SK-N-SH (cell line): Measurements from ENCODE around the gene MEF2D. TPM values are rescaled to one million over a fixed set of nuclear protein-coding genes. Genes with fewer than 3 reads are reported as not detected.

Source experiments
- CTCF ChIA-PET: fragments of 300-600, 350-600 bp; formaldehyde crosslinking; extraction: SDS; loops from one replicate; lab custom pipeline; 2021; lab: Yijun Ruan, JAX
- POLR2A ChIA-PET: fragments of 350-600 bp; sonication (Branson Sonifier 250); formaldehyde crosslinking; extraction: SDS; loops from one replicate; lab custom pipeline; 2020; ENCODE audit warnings: antibody characterized with exemption, inconsistent platforms; lab: Yijun Ruan, JAX
- DNase-seq: peaks from one replicate; pipeline ENCODE4 v3.0.0; 2012
- H2AFZ ChIP-seq: fragments of 200-600 bp; sonication (generic); 2 replicates; pipeline ENCODE4 v1.8.1; 2016; ENCODE audit warnings: antibody characterized with exemption, mild to moderate bottlenecking, low read depth
- H3F3A ChIP-seq: fragments of 200-600 bp; sonication (generic); replicated peaks from 2 replicates; pipeline ENCODE3; 2016; ENCODE audit warnings: antibody characterized with exemption, mild to moderate bottlenecking; ENCODE audit not compliant: insufficient read depth
- H3K27ac ChIP-seq, 2 experiments: fragments of 200-500 bp in 1 of 2; fragments of 200-600 bp in 1 of 2; sonication (Bioruptor generic) in 1 of 2; sonication (generic), shearing (Covaris generic) in 1 of 2; 2 replicates each; pipeline versions ENCODE4 v1.5.1 to v1.6.1; 2014 to 2016; ENCODE audit warnings: low read depth in 2 of 2, inconsistent platforms in 1 of 2, low read length in 1 of 2, mild to moderate bottlenecking in 1 of 2, mixed read lengths in 1 of 2
- H3K27me3 ChIP-seq: fragments of 200-600 bp; sonication (generic), shearing (Covaris generic); 2 replicates; pipeline ENCODE4 v1.6.1; 2016; ENCODE audit warnings: mixed run types; ENCODE audit not compliant: insufficient read depth
- H3K36me3 ChIP-seq, 2 experiments: fragments of 200-500 bp in 1 of 2; fragments of 200-600 bp in 1 of 2; sonication (Bioruptor generic) in 1 of 2; sonication (generic) in 1 of 2; replicated peaks in 1 of 2; 2 replicates each; pipeline versions ENCODE3 to v1.5.1; 2014 to 2016; ENCODE audit warnings: low read length in 1 of 2, mild to moderate bottlenecking in 1 of 2; ENCODE audit not compliant: insufficient read depth in 2 of 2, control insufficient read depth in 1 of 2
- H3K4me1 ChIP-seq, 2 experiments: fragments of 200-500 bp in 1 of 2; fragments of 200-600 bp in 1 of 2; sonication (Bioruptor generic) in 1 of 2; sonication (generic), shearing (Covaris generic) in 1 of 2; 2 replicates each; pipeline versions ENCODE4 v1.5.1 to v1.6.1; 2014 to 2016; ENCODE audit warnings: low read depth in 1 of 2, low read length in 1 of 2, mixed run types in 1 of 2; ENCODE audit not compliant: insufficient read depth in 2 of 2, control insufficient read depth in 1 of 2
- H3K4me2 ChIP-seq: fragments of 200-600 bp; sonication (generic), shearing (Covaris generic); 2 replicates; pipeline ENCODE4 v1.6.1; 2017; ENCODE audit warnings: mixed run types
- H3K4me3 ChIP-seq, 2 experiments: fragments of 200-500 bp in 1 of 2; fragments of 200-600 bp in 1 of 2; sonication (Bioruptor generic) in 1 of 2; sonication (generic), shearing (Covaris generic) in 1 of 2; 2 replicates each; pipeline versions ENCODE4 v1.5.1 to v1.8.1; 2014 to 2016; ENCODE audit warnings: low read depth in 2 of 2, inconsistent platforms in 1 of 2, low read length in 1 of 2, mild to moderate bottlenecking in 1 of 2, mixed read lengths in 1 of 2, moderate library complexity in 1 of 2
- H3K79me2 ChIP-seq: fragments of 200-600 bp; sonication (generic); 2 replicates; pipeline ENCODE4 v1.8.1; 2017; ENCODE audit warnings: mild to moderate bottlenecking; ENCODE audit not compliant: insufficient read depth
- H3K9ac ChIP-seq: fragments of 200-600 bp; sonication (generic); 2 replicates; pipeline ENCODE4 v1.6.1; 2017; ENCODE audit warnings: mixed run types
- H3K9me2 ChIP-seq: fragments of 200-600 bp; sonication (generic); 2 replicates; pipeline ENCODE4 v1.6.1; 2017; ENCODE audit warnings: mixed run types
- H3K9me3 ChIP-seq: fragments of 200-600 bp; sonication (generic); 2 replicates; pipeline ENCODE4 v1.6.1; 2017; ENCODE audit warnings: mixed run types, mild to moderate bottlenecking, moderate library complexity
- H4K20me1 ChIP-seq: fragments of 200-600 bp; sonication (generic); 2 replicates; pipeline ENCODE4 v1.6.1; 2017; ENCODE audit warnings: mild to moderate bottlenecking, mixed run types; ENCODE audit not compliant: insufficient read depth
- CHD2 ChIP-seq: fragments of 150-350 bp; IDR thresholded peaks from 2 replicates; pipeline ENCODE4 v1.6.1; 2018; ENCODE audit warnings: low read length; ENCODE audit not compliant: partially characterized antibody
- EP300 ChIP-seq, 2 experiments: IDR thresholded peaks; 2 replicates each; pipeline versions ENCODE4 v1.4.0 to v1.6.1; 2012; ENCODE audit warnings: borderline replicate concordance in 1 of 2, low read depth in 1 of 2, low read length in 1 of 2
- EZH2phosphoT487 ChIP-seq: fragments of 200-600 bp; sonication (generic); IDR thresholded peaks from 2 replicates; pipeline ENCODE4 v1.6.1; 2017; ENCODE audit warnings: low read depth, mixed run types, mild to moderate bottlenecking, antibody characterized with exemption, moderate library complexity, borderline replicate concordance
- FOXM1 ChIP-seq: IDR thresholded peaks from 2 replicates; pipeline ENCODE4 v1.4.0; 2012; ENCODE audit warnings: low read depth, mild to moderate bottlenecking
- GABPA ChIP-seq: IDR thresholded peaks from 2 replicates; pipeline ENCODE4 v1.4.0; 2012; ENCODE audit warnings: low read depth, mild to moderate bottlenecking
- IRF3 ChIP-seq: fragments of 150-350 bp; IDR thresholded peaks from 2 replicates; pipeline ENCODE4 v1.6.1; 2016; ENCODE audit warnings: mild to moderate bottlenecking, low read depth, low read length
- MXI1 ChIP-seq: IDR thresholded peaks from 2 replicates; pipeline ENCODE4 v1.6.1; 2012; ENCODE audit warnings: mild to moderate bottlenecking, low read depth, low read length, improper control_type of control experiment
- POLR2AphosphoS5 ChIP-seq: IDR thresholded peaks from 2 replicates; pipeline ENCODE4 v1.6.1; 2012; ENCODE audit warnings: low read depth, low read length
- RAD21 ChIP-seq: IDR thresholded peaks from 2 replicates; pipeline ENCODE4 v1.6.1; 2012; ENCODE audit warnings: mild to moderate bottlenecking, low read length
- RCOR1 ChIP-seq: fragments of 150-350 bp; IDR thresholded peaks from 2 replicates; pipeline ENCODE4 v1.6.1; 2017; ENCODE audit warnings: antibody characterized with exemption, low read length
- RFX5 ChIP-seq: IDR thresholded peaks from 2 replicates; pipeline ENCODE4 v1.6.1; 2012; ENCODE audit warnings: mild to moderate bottlenecking, improper control_type of control experiment, low read length
- RXRA ChIP-seq: IDR thresholded peaks from 2 replicates; pipeline ENCODE4 v1.4.0; 2012; ENCODE audit warnings: low read depth, mild to moderate bottlenecking, borderline replicate concordance
- TCF12 ChIP-seq: IDR thresholded peaks from 2 replicates; pipeline ENCODE4 v1.4.0; 2012
- TEAD4 ChIP-seq: IDR thresholded peaks from 2 replicates; pipeline ENCODE4 v1.4.0; 2012; ENCODE audit warnings: mild to moderate bottlenecking, borderline replicate concordance; ENCODE audit not compliant: insufficient read depth
- WGBS: methylation state at CpG from one replicate; pipeline ENCODE4 v1.1.6; 2017; ENCODE audit warnings: low lambda C conversion rate; 5-methylcytosine and 5-hydroxymethylcytosine counted together
- polyA plus RNA-seq, 3 experiments: library from polyadenylated mRNA; depleted of rRNA; stranded (reverse); fragments of >200 nt; gene quantifications; 2 replicates each; pipeline ENCODE4 v1.2.3, GENCODE V29; 2012
- TF ChIP-seq, protein P1 (sequence below): fragments of 200-600 bp; sonication (generic); IDR thresholded peaks from 2 replicates; pipeline ENCODE4 v1.6.1; 2017; ENCODE audit warnings: antibody characterized with exemption, mild to moderate bottlenecking, moderate library complexity
- TF ChIP-seq, protein P2 (sequence below): IDR thresholded peaks from 2 replicates; pipeline ENCODE4 v1.6.1; 2012; ENCODE audit warnings: mild to moderate bottlenecking, low read depth, low read length, moderate library complexity
- TF ChIP-seq, protein P3 (sequence below): IDR thresholded peaks from 2 replicates; pipeline ENCODE4 v1.4.0; 2012; ENCODE audit warnings: low read depth, borderline replicate concordance

Gene MEF2D
- polyA plus RNA-seq, 1 of the 3 experiments (the other 2 are of a cell fraction) = 14.3 TPM

DNA sequence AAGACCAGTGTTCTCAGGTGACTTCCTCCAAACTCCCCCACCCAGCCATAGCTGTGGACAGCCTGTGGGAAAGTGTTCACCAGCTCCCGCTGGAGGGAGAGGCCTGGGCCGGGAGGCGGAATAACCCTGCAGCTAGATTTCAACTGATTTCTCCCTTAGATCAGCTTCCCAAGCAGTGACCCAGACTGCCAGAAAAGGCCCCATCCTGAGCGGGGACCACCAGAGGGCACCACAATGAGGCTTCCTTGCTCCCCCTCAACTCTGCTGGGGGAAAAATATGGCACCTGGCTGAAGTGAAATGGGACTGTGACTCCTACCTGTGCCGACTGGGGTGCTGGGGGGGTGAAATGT is 80.7 kb downstream of the MEF2D start:
- Histone ChIP-seq H4K20me1 (no peaks in the 10 kb centered on the region), H3K79me2 (no peaks in the 10 kb centered on the region), H3K4me1 (peaks cover 11 to 28% of the 10 kb centered on the region in 2 experiments; a peak in 3 of 4 replicates), H3F3A (peaks cover 4% of the 10 kb centered on the region), H3K36me3 (no peaks in the 10 kb centered on the region), H3K9me2 (no peaks in the 10 kb centered on the region)
- POLR2A ChIA-PET = interaction anchor here (1.2 kb wide), 1 partner anchor 9 kb away, joined by 3 read pairs; no protein-coding TSS in a partner anchor
- 41% methylated on average over 5 of the region's 5 CpGs for WGBS
- TF ChIP-seq RAD21 (0 out of 2 replicates have a peak, but pooled peaks have one; percentile 22), TEAD4 (no peak), TCF12 (no peak)
- TF ChIP-seq, protein P1, sequence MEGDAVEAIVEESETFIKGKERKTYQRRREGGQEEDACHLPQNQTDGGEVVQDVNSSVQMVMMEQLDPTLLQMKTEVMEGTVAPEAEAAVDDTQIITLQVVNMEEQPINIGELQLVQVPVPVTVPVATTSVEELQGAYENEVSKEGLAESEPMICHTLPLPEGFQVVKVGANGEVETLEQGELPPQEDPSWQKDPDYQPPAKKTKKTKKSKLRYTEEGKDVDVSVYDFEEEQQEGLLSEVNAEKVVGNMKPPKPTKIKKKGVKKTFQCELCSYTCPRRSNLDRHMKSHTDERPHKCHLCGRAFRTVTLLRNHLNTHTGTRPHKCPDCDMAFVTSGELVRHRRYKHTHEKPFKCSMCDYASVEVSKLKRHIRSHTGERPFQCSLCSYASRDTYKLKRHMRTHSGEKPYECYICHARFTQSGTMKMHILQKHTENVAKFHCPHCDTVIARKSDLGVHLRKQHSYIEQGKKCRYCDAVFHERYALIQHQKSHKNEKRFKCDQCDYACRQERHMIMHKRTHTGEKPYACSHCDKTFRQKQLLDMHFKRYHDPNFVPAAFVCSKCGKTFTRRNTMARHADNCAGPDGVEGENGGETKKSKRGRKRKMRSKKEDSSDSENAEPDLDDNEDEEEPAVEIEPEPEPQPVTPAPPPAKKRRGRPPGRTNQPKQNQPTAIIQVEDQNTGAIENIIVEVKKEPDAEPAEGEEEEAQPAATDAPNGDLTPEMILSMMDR = peak; percentile 38
- TF ChIP-seq, all 33 proteins: peak for 2
- Histone ChIP-seq H3K4me2 (peak overlapping the region; percentile 69), H3K27ac (no peak overlapping the region), H3K4me3 (peak overlapping the region; percentile 10 to 48; a peak in 2 of 4 replicates), H3K9ac (no peak overlapping the region), H3K9me3 (no peaks in the 10 kb centered on the region), H3K27me3 (peaks cover 46% of the 10 kb centered on the region), H2AFZ (no peak overlapping the region)
- DNase-seq = peak; percentile 84
- CTCF ChIA-PET = interaction anchor here (0.5 to 29.5 kb wide), 27 partner anchors 9 to 306 kb away, joined by 3 to 412 read pairs (median 5); partner anchors contain the start of genes HAPLN2 and PMF1

GRCh38 chr1:156418416-156419070 is 82.0 kb downstream of the MEF2D start:
- Histone ChIP-seq H3K9me3 (no peaks in the 10 kb centered on the region), H2AFZ (no peak overlapping the region), H4K20me1 (no peaks in the 10 kb centered on the region), H3K27me3 (peaks cover 38% of the 10 kb centered on the region), H3K4me2 (no peak overlapping the region), H3K27ac (no peak overlapping the region), H3K36me3 (no peaks in the 10 kb centered on the region), H3K4me1 (peaks cover 11 to 28% of the 10 kb centered on the region in 2 experiments; a peak in 3 of 4 replicates), H3K79me2 (no peaks in the 10 kb centered on the region), H3F3A (peaks cover 4% of the 10 kb centered on the region), H3K9ac (no peak overlapping the region), H3K4me3 (no peak overlapping the region), H3K9me2 (no peaks in the 10 kb centered on the region)
- WGBS = 85% methylated on average over 12 of the region's 12 CpGs
- CTCF ChIA-PET = interaction anchor here (1.1 to 29.5 kb wide), 12 partner anchors 11 to 205 kb away, joined by 3 to 412 read pairs (median 10); partner anchors contain the start of gene PMF1
- no peak for DNase-seq
- POLR2A ChIA-PET = interaction anchor here (1.2 kb wide), 1 partner anchor 8 kb away, joined by 3 read pairs; no protein-coding TSS in a partner anchor
- TF ChIP-seq, protein P2, sequence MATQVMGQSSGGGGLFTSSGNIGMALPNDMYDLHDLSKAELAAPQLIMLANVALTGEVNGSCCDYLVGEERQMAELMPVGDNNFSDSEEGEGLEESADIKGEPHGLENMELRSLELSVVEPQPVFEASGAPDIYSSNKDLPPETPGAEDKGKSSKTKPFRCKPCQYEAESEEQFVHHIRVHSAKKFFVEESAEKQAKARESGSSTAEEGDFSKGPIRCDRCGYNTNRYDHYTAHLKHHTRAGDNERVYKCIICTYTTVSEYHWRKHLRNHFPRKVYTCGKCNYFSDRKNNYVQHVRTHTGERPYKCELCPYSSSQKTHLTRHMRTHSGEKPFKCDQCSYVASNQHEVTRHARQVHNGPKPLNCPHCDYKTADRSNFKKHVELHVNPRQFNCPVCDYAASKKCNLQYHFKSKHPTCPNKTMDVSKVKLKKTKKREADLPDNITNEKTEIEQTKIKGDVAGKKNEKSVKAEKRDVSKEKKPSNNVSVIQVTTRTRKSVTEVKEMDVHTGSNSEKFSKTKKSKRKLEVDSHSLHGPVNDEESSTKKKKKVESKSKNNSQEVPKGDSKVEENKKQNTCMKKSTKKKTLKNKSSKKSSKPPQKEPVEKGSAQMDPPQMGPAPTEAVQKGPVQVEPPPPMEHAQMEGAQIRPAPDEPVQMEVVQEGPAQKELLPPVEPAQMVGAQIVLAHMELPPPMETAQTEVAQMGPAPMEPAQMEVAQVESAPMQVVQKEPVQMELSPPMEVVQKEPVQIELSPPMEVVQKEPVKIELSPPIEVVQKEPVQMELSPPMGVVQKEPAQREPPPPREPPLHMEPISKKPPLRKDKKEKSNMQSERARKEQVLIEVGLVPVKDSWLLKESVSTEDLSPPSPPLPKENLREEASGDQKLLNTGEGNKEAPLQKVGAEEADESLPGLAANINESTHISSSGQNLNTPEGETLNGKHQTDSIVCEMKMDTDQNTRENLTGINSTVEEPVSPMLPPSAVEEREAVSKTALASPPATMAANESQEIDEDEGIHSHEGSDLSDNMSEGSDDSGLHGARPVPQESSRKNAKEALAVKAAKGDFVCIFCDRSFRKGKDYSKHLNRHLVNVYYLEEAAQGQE = no peak
- TF ChIP-seq IRF3 (no peak), RFX5 (no peak), POLR2AphosphoS5 (no peak), RAD21 (no peak), MXI1 (no peak), EP300 (IDR thresholded peaks at IDR 0.05; ENCODE audit: borderline replicate concordance in 1 of 2, low read depth in 1 of 2, low read length in 1 of 2) (no peak), FOXM1 (no peak), TEAD4 (no peak), RXRA (no peak), RCOR1 (no peak), EZH2phosphoT487 (no peak), CHD2 (no peak), GABPA (no peak), TCF12 (no peak)
- TF ChIP-seq, protein P3, sequence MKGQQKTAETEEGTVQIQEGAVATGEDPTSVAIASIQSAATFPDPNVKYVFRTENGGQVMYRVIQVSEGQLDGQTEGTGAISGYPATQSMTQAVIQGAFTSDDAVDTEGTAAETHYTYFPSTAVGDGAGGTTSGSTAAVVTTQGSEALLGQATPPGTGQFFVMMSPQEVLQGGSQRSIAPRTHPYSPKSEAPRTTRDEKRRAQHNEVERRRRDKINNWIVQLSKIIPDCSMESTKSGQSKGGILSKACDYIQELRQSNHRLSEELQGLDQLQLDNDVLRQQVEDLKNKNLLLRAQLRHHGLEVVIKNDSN = no peak
